IPS-18c (cell line): ENCODE measurements around the gene RNF20.
"Not testable (repeated sequence)": the region's sequence is repeated elsewhere in the genome, so short reads cannot be mapped to it uniquely, and the experiment has no call there.

Source experiments
- H3K4me3 ChIP-seq: 2 replicates; pipeline ENCODE4 v1.7.0; 2013; ENCODE audit warnings: low read depth, mild to moderate bottlenecking, low read length, moderate library complexity; ENCODE audit not compliant: insufficient read depth
- H3K9me3 ChIP-seq: one replicate; pipeline ENCODE4 v1.6.1; 2013; ENCODE audit warnings: mild to moderate bottlenecking, low read length, moderate library complexity; ENCODE audit not compliant: control insufficient read depth, insufficient read depth

The RNF20 gene

GRCh38 chr9:101518489-101518888, 15.2 kb upstream of the RNF20 start:
- not testable (repeated sequence) for H3K9me3 ChIP-seq, H3K4me3 ChIP-seq

GRCh38 chr9:101524371-101524770, 9.3 kb upstream of the RNF20 start:
- Histone ChIP-seq H3K9me3 (no peaks in the 10 kb centered on the region), H3K4me3 (no peak overlapping the region)

- Histone ChIP-seq H3K9me3 (no peaks in the 10 kb centered on the region), H3K4me3 (no peak overlapping the region)
Measured at GRCh38 chr9:101527066-101527465, 6.6 kb upstream of the RNF20 start.

- no peak overlapping the region for H3K4me3 ChIP-seq
Measured at GRCh38 chr9:101528015-101528414, 5.6 kb upstream of the RNF20 start.

GRCh38 chr9:101530076-101530711, 3.5 kb upstream of the RNF20 start:
- Histone ChIP-seq H3K4me3 (no peak overlapping the region), H3K9me3 (no peaks in the 10 kb centered on the region)

More at GRCh38 chr9:101528015-101528414, 5.6 kb upstream of the RNF20 start:
- no peaks in the 10 kb centered on the region for H3K9me3 ChIP-seq

- H3K4me3 ChIP-seq = no peak overlapping the region
- no peaks in the 10 kb centered on the region for H3K9me3 ChIP-seq
Measured at GRCh38 chr9:101536351-101536750, 2.7 kb downstream of the RNF20 start.

- H3K9me3 ChIP-seq = no peaks in the 10 kb centered on the region
- no peak overlapping the region for H3K4me3 ChIP-seq
Measured at GRCh38 chr9:101536938-101537337, 3.3 kb downstream of the RNF20 start.

- H3K4me3 ChIP-seq = no peak overlapping the region
- no peaks in the 10 kb centered on the region for H3K9me3 ChIP-seq
Measured at GRCh38 chr9:101540069-101540468, 6.4 kb downstream of the RNF20 start.

GRCh38 chr9:101543098-101543735, 9.6 kb downstream of the RNF20 start:
- H3K9me3 ChIP-seq = no peaks in the 10 kb centered on the region

GRCh38 chr9:101549472-101550098, 15.9 kb downstream of the RNF20 start:
- H3K9me3 ChIP-seq, H3K4me3 ChIP-seq: not testable (repeated sequence)

More at GRCh38 chr9:101543098-101543735, 9.6 kb downstream of the RNF20 start:
- no peak overlapping the region for H3K4me3 ChIP-seq

GRCh38 chr9:101561740-101562139, 28.1 kb downstream of the RNF20 start:
- no peaks in the 10 kb centered on the region for H3K9me3 ChIP-seq
- H3K4me3 ChIP-seq = no peak overlapping the region

GRCh38 chr9:101562966-101563365, 29.3 kb downstream of the RNF20 start:
- Histone ChIP-seq H3K9me3 (no peaks in the 10 kb centered on the region), H3K4me3 (no peak overlapping the region)

GRCh38 chr9:101564252-101564651, 30.6 kb downstream of the RNF20 start:
- H3K9me3 ChIP-seq = no peaks in the 10 kb centered on the region
- no peak overlapping the region for H3K4me3 ChIP-seq

GRCh38 chr9:101566904-101567724, 33.5 kb downstream of the RNF20 start:
- Histone ChIP-seq H3K4me3 (no peak overlapping the region), H3K9me3 (no peaks in the 10 kb centered on the region)

- Histone ChIP-seq H3K4me3 (no peak overlapping the region), H3K9me3 (no peaks in the 10 kb centered on the region)
Measured at GRCh38 chr9:101567725-101568350, 34.2 kb downstream of the RNF20 start.

- H3K9me3 ChIP-seq = no peaks in the 10 kb centered on the region
Measured at GRCh38 chr9:101569741-101570501, 36.3 kb downstream of the RNF20 start.

GRCh38 chr9:101571114-101571513, 37.5 kb downstream of the RNF20 start:
- Histone ChIP-seq H3K9me3 (no peaks in the 10 kb centered on the region), H3K4me3 (no peak overlapping the region)

More at GRCh38 chr9:101569741-101570501, 36.3 kb downstream of the RNF20 start:
- H3K4me3 ChIP-seq = no peak overlapping the region
